H1 (cell line): Measurements from ENCODE around the gene MAP6. TPM values are rescaled to one million over a fixed set of nuclear protein-coding genes. Genes with fewer than 3 reads are reported as not detected.

Experiments
- CTCF ChIA-PET: fragments of 300-600 bp; sonication (Branson Sonifier 250); formaldehyde crosslinking; loops from one replicate; lab custom pipeline; 2021; ENCODE audit not compliant: partially characterized antibody; lab: Charles Lee
- POLR2A ChIA-PET: fragments of 300-600 bp; sonication (Branson Sonifier 250); formaldehyde crosslinking; loops from one replicate; lab custom pipeline; 2021; ENCODE audit warnings: inconsistent platforms; ENCODE audit not compliant: partially characterized antibody; lab: Charles Lee
- DNase-seq, 2 experiments: peaks; one replicate each; pipeline versions ENCODE4 v3.0.0 to v3.0.0-alpha.2; 2010 to 2022; ENCODE audit warnings: low spot score in 2 of 2, low read depth in 1 of 2, mixed read lengths in 1 of 2
- FAIRE-seq: peaks from 2 replicates; lab custom pipeline; 2011; peaks lifted over from hg19 to GRCh38; lab: Jason Lieb, UNC
- H2AFZ ChIP-seq: 2 replicates; pipeline ENCODE4 v1.8.1; 2012; ENCODE audit warnings: low read length, inconsistent platforms
- H2AK5ac ChIP-seq: 2 replicates; pipeline ENCODE4 v1.6.1; 2013; ENCODE audit warnings: low read depth, low read length
- H2BK120ac ChIP-seq: replicated peaks from 2 replicates; pipeline ENCODE3; 2013; ENCODE audit warnings: low read depth, low read length, inconsistent platforms
- H2BK12ac ChIP-seq: 2 replicates; pipeline ENCODE4 v1.6.1; 2013; ENCODE audit warnings: low read depth, low read length
- H2BK15ac ChIP-seq: 2 replicates; pipeline ENCODE4 v1.6.1; 2013; ENCODE audit warnings: low read length
- H2BK20ac ChIP-seq: 2 replicates; pipeline ENCODE4 v1.6.1; 2013; ENCODE audit warnings: low read length
- H2BK5ac ChIP-seq: 2 replicates; pipeline ENCODE4 v1.6.1; 2013; ENCODE audit warnings: low read depth, low read length
- H3K14ac ChIP-seq: 2 replicates; pipeline ENCODE4 v1.6.1; 2013; ENCODE audit warnings: inconsistent platforms; ENCODE audit not compliant: insufficient read length
- H3K18ac ChIP-seq: 2 replicates; pipeline ENCODE4 v1.6.1; 2013; ENCODE audit warnings: low read length; ENCODE audit errors: extremely low read depth
- H3K23ac ChIP-seq: 2 replicates; pipeline ENCODE4 v1.6.1; 2013; ENCODE audit warnings: inconsistent platforms; ENCODE audit not compliant: insufficient read length
- H3K23me2 ChIP-seq: 2 replicates; pipeline ENCODE4 v1.6.1; 2013; ENCODE audit warnings: low read depth, low read length
- H3K27ac ChIP-seq: 2 replicates; pipeline ENCODE4 v1.6.1; 2011; ENCODE audit warnings: low read depth, low read length, inconsistent platforms
- H3K27me3 ChIP-seq, 4 experiments: replicated peaks in 1 of 4; 1 replicate in 1 of 4; 2 replicates in 3 of 4; pipeline versions ENCODE4 v1.6.1 to v1.8.1; 2011 to 2013; ENCODE audit warnings: low read length in 3 of 4, mild to moderate bottlenecking in 3 of 4, inconsistent platforms in 2 of 4, mixed read lengths in 2 of 4, moderate library complexity in 1 of 4; ENCODE audit not compliant: control insufficient read depth in 3 of 4, insufficient read depth in 3 of 4; ENCODE audit errors: extremely low read depth in 1 of 4
- H3K36me3 ChIP-seq, 4 experiments: 2 replicates each; pipeline versions ENCODE4 v1.6.1 to v1.8.1; 2011 to 2013; ENCODE audit warnings: mild to moderate bottlenecking in 4 of 4, low read length in 3 of 4, moderate library complexity in 2 of 4, control low read depth in 1 of 4, inconsistent platforms in 1 of 4; ENCODE audit not compliant: insufficient read depth in 4 of 4, control insufficient read depth in 2 of 4
- H3K4ac ChIP-seq: replicated peaks from 2 replicates; pipeline ENCODE3; 2013; ENCODE audit warnings: low read length, low read depth, mixed read lengths, inconsistent platforms; ENCODE audit not compliant: insufficient read length
- H3K4me1 ChIP-seq, 4 experiments: replicated peaks in 1 of 4; 1 replicate in 1 of 4; 2 replicates in 3 of 4; pipeline versions ENCODE4 v1.6.1 to v1.8.1; 2011 to 2013; ENCODE audit warnings: low read length in 3 of 4, inconsistent platforms in 2 of 4, mixed read lengths in 1 of 4; ENCODE audit not compliant: insufficient read depth in 4 of 4, control insufficient read depth in 3 of 4
- H3K4me2 ChIP-seq, 2 experiments: 2 replicates each; pipeline versions ENCODE4 v1.6.1 to v1.8.1; 2011 to 2013; ENCODE audit warnings: low read depth in 2 of 2, low read length in 2 of 2, control low read depth in 1 of 2, inconsistent platforms in 1 of 2, mild to moderate bottlenecking in 1 of 2; ENCODE audit not compliant: insufficient read depth in 1 of 2
- H3K4me3 ChIP-seq, 4 experiments: fragments of 200-600, 300-600 bp in 1 of 4; sonication (generic), shearing (Covaris generic), sonication (Bioruptor Twin) in 1 of 4; 2 replicates each; pipeline versions ENCODE4 v1.5.1 to v1.8.1; 2011 to 2016; ENCODE audit warnings: low read length in 4 of 4, low read depth in 3 of 4, control low read depth in 2 of 4, inconsistent platforms in 2 of 4, mild to moderate bottlenecking in 2 of 4, mixed read lengths in 1 of 4, moderate library complexity in 1 of 4; ENCODE audit not compliant: insufficient read depth in 2 of 4; ENCODE audit errors: extremely low read depth in 1 of 4
- H3K56ac ChIP-seq: replicated peaks from 2 replicates; pipeline ENCODE3; 2013; ENCODE audit warnings: low read depth, mild to moderate bottlenecking, mixed read lengths, low read length, inconsistent platforms; ENCODE audit not compliant: insufficient read length
- H3K79me1 ChIP-seq: 2 replicates; pipeline ENCODE4 v1.6.1; 2013; ENCODE audit warnings: low read depth, low read length, control low read depth
- H3K79me2 ChIP-seq, 2 experiments: 2 replicates each; pipeline versions ENCODE4 v1.6.1 to v1.8.1; 2012 to 2013; ENCODE audit warnings: low read length in 2 of 2, mild to moderate bottlenecking in 2 of 2, inconsistent platforms in 1 of 2; ENCODE audit not compliant: insufficient read depth in 2 of 2, control insufficient read depth in 1 of 2
- H3K9ac ChIP-seq, 4 experiments: replicated peaks in 1 of 4; 1 replicate in 1 of 4; 2 replicates in 3 of 4; pipeline versions ENCODE4 v1.6.1 to v1.8.1; 2011 to 2013; ENCODE audit warnings: low read depth in 3 of 4, low read length in 3 of 4, control low read depth in 2 of 4, mild to moderate bottlenecking in 2 of 4, moderate library complexity in 2 of 4, inconsistent platforms in 1 of 4; ENCODE audit errors: extremely low read depth in 1 of 4
- H3K9me3 ChIP-seq, 2 experiments: 2 replicates each; pipeline versions ENCODE4 v1.6.1 to v1.8.1; 2012 to 2013; ENCODE audit warnings: mild to moderate bottlenecking in 2 of 2, moderate library complexity in 2 of 2, control low read depth in 1 of 2, inconsistent platforms in 1 of 2, low read depth in 1 of 2, low read length in 1 of 2, mixed read lengths in 1 of 2; ENCODE audit not compliant: insufficient read depth in 2 of 2
- H4K20me1 ChIP-seq, 2 experiments: replicated peaks in 1 of 2; 2 replicates each; pipeline versions ENCODE3 to v1.8.1; 2011 to 2013; ENCODE audit warnings: inconsistent platforms in 2 of 2, low read length in 2 of 2, mild to moderate bottlenecking in 1 of 2; ENCODE audit not compliant: insufficient read depth in 2 of 2, control insufficient read depth in 1 of 2
- H4K5ac ChIP-seq: 2 replicates; pipeline ENCODE4 v1.6.1; 2013; ENCODE audit warnings: low read length, low read depth, mixed read lengths, inconsistent platforms; ENCODE audit not compliant: insufficient read length
- H4K8ac ChIP-seq: 2 replicates; pipeline ENCODE4 v1.8.0; 2013; ENCODE audit warnings: mild to moderate bottlenecking, moderate library complexity, low read length, inconsistent platforms; ENCODE audit not compliant: insufficient read depth; ENCODE audit errors: extremely low read depth
- H4K91ac ChIP-seq: replicated peaks from 2 replicates; pipeline ENCODE3; 2013; ENCODE audit warnings: low read length, mixed read lengths, inconsistent platforms; ENCODE audit not compliant: insufficient read length
- KDM1A ChIP-seq: fragments of 200-600, 300-600 bp; sonication (generic); IDR thresholded peaks from 2 replicates; pipeline ENCODE4 v1.7.1; 2016; ENCODE audit warnings: mild to moderate bottlenecking, low read length, borderline replicate concordance
- PHF8 ChIP-seq: fragments of 200-600 bp; sonication (generic); conservative IDR thresholded peaks from 2 replicates; pipeline ENCODE4 v1.7.1; 2012; ENCODE audit warnings: low read depth, mild to moderate bottlenecking, inconsistent platforms, low read length, moderate library complexity
- WGBS, 2 experiments: shearing (Covaris generic) in 1 of 2; methylation state at CpG; one replicate each; pipeline versions ENCODE4 v1.1.6 to v1.1.7; 2013 to 2015; ENCODE audit warnings: low lambda C conversion rate in 2 of 2, mixed read lengths in 2 of 2, inconsistent platforms in 1 of 2, low coverage in 1 of 2, missing lambda C conversion rate in 1 of 2; ENCODE audit not compliant: insufficient replicate concordance in 2 of 2, insufficient coverage in 1 of 2, insufficient read length in 1 of 2; ENCODE audit errors: extremely low coverage in 1 of 2, missing lambda C conversion rate in 1 of 2; 5-methylcytosine and 5-hydroxymethylcytosine counted together
- polyA plus RNA-seq, 7 experiments: library from polyadenylated mRNA; depleted of rRNA in 3 of 7; stranded (reverse) in 5 of 7; unstranded in 2 of 7; fragments of >200 nt in 5 of 7; fragments of 200-250 nt in 2 of 7; gene quantifications; 1 replicate in 5 of 7; 2 replicates in 1 of 7; 4 replicates in 1 of 7; pipeline versions ENCODE4 v1.2.1 to v1.2.3, GENCODE V29; 2011 to 2013; ENCODE audit warnings: missing spikeins in 2 of 7, mixed read lengths in 2 of 7
- total RNA-seq: library from RNA; stranded (reverse); fragmentation: NEBNext Ultra II Directional; extraction: Animal tissue kit (Norgen Biotek cat#: 25700); gene quantifications from 2 replicates; pipeline ENCODE4 v1.2.1, GENCODE V29; 2021

The MAP6 gene
- total and polyA plus RNA-seq, 2 of the 8 experiments (the other 6 are each of a cell fraction or from before 2014, with no cell fraction given), result 0.54 to 0.89 TPM

GRCh38 chr11:75543806-75544205 lies 125.0 kb downstream of the MAP6 start:
- H3K14ac ChIP-seq, result no peak overlapping the region
- no peak overlapping the region for H3K4me2 ChIP-seq
- H3K9ac ChIP-seq, result no peak overlapping the region
- H2BK120ac ChIP-seq, result no peak overlapping the region
- H2AK5ac ChIP-seq, result no peak overlapping the region
- H3K18ac ChIP-seq, result no peak overlapping the region
- H4K20me1 ChIP-seq, result no peaks in the 10 kb centered on the region
- no peak overlapping the region for H3K4ac ChIP-seq
- WGBS, 2 experiments, result 87% methylated on average over 6 of the region's 6 CpGs; no CpG with 5 or more reads in 1 of the 2 experiments
- H4K91ac ChIP-seq, result no peak overlapping the region
- no peak overlapping the region for H2BK20ac ChIP-seq
- FAIRE-seq (no peak), DNase-seq (no peak)
- no peaks in the 10 kb centered on the region for H3K9me3 ChIP-seq
- no peaks in the 10 kb centered on the region for H3K23me2 ChIP-seq
- CTCF ChIA-PET, result interaction anchor here (1.0 to 5.5 kb wide), 12 partner anchors 10 to 99 kb away, joined by 3 to 90 read pairs (median 6); no protein-coding TSS in a partner anchor
- no peak for TF ChIP-seq PHF8
- TF ChIP-seq KDM1A, result peak; percentile 89
- no peak overlapping the region for H2BK5ac ChIP-seq
- H2BK12ac ChIP-seq, result no peak overlapping the region
- H2AFZ ChIP-seq, result no peak overlapping the region
- H3K27me3 ChIP-seq, result no peaks in the 10 kb centered on the region; a peak in 1 of 7 replicates
- no peaks in the 10 kb centered on the region for H3K79me1 ChIP-seq
- POLR2A ChIA-PET, result interaction anchor here (4.2 to 6.0 kb wide), 4 partner anchors 10 to 30 kb away, joined by 22 to 104 read pairs (median 48); partner anchors contain the start of gene SERPINH1
- H3K79me2 ChIP-seq, result no peaks in the 10 kb centered on the region
- H3K36me3 ChIP-seq, result no peaks in the 10 kb centered on the region
- H2BK15ac ChIP-seq, result no peak overlapping the region
- H3K56ac ChIP-seq, result no peak overlapping the region
- no peak overlapping the region for H3K27ac ChIP-seq
- H3K4me1 ChIP-seq, result peaks cover 0 to 4% (median 4%) of the 10 kb centered on the region in 4 experiments; a peak in 5 of 7 replicates
- no peak overlapping the region for H3K23ac ChIP-seq
- no peak overlapping the region for H4K5ac ChIP-seq
- no peak overlapping the region for H4K8ac ChIP-seq
- no peak overlapping the region for H3K4me3 ChIP-seq
